BE2C (cell line): ENCODE data around the gene GHR.

Source experiments
- DNase-seq: peaks from one replicate; pipeline ENCODE4 v3.0.0-alpha.2; 2020
- H3K27me3 ChIP-seq: fragments of 250-450 bp; sonication (Bioruptor Pico); 2 replicates; pipeline ENCODE4 v1.5.1; 2020; ENCODE audit warnings: mild to moderate bottlenecking
- H3K36me3 ChIP-seq: fragments of 250-450 bp; sonication (Bioruptor Pico); 2 replicates; pipeline ENCODE4 v1.5.1; 2020; ENCODE audit warnings: mild to moderate bottlenecking
- H3K4me1 ChIP-seq: fragments of 250-450 bp; sonication (Bioruptor Pico); 2 replicates; pipeline ENCODE4 v1.5.1; 2020
- H3K4me3 ChIP-seq: 2 replicates; pipeline ENCODE4 v1.5.1; 2011; ENCODE audit warnings: low read depth, low read length
- H3K9me3 ChIP-seq: fragments of 250-450 bp; sonication (Bioruptor Pico); 2 replicates; pipeline ENCODE4 v1.5.1; 2020
- TF ChIP-seq, protein P1 (sequence below): IDR thresholded peaks from 2 replicates; pipeline ENCODE4 v1.5.1; 2012; ENCODE audit warnings: mild to moderate bottlenecking, low read depth, low read length

The GHR gene

DNA sequence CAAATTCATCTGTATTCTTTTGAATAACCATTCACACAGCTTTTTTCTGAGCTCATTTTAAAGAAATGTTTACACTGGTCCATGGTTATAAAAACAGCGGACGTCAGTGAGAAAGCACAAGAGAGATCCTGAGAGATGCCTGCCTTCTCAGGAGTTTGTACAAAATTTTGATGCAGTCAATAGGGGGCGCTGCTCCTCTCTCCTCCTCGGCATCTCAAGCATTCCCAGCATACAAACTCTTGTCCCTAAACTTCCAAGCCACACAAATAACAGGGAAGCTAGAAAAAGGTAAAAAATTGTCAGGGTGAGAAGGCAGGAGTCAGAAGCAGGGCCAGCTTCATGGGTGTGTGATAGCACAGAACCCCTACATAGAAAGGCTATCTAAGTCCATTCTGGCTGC lies 322.2 kb downstream of the GHR start:
- Histone ChIP-seq H3K4me3 (no peak overlapping the region), H3K9me3 (no peaks in the 10 kb centered on the region; the same call in 1 of the 2 replicates), H3K36me3 (no peaks in the 10 kb centered on the region), H3K27me3 (no peaks in the 10 kb centered on the region), H3K4me1 (no peaks in the 10 kb centered on the region)
- DNase-seq = no peak
- TF ChIP-seq, protein P1, sequence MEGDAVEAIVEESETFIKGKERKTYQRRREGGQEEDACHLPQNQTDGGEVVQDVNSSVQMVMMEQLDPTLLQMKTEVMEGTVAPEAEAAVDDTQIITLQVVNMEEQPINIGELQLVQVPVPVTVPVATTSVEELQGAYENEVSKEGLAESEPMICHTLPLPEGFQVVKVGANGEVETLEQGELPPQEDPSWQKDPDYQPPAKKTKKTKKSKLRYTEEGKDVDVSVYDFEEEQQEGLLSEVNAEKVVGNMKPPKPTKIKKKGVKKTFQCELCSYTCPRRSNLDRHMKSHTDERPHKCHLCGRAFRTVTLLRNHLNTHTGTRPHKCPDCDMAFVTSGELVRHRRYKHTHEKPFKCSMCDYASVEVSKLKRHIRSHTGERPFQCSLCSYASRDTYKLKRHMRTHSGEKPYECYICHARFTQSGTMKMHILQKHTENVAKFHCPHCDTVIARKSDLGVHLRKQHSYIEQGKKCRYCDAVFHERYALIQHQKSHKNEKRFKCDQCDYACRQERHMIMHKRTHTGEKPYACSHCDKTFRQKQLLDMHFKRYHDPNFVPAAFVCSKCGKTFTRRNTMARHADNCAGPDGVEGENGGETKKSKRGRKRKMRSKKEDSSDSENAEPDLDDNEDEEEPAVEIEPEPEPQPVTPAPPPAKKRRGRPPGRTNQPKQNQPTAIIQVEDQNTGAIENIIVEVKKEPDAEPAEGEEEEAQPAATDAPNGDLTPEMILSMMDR = no peak; the same call in 1 of the 2 replicates

DNA sequence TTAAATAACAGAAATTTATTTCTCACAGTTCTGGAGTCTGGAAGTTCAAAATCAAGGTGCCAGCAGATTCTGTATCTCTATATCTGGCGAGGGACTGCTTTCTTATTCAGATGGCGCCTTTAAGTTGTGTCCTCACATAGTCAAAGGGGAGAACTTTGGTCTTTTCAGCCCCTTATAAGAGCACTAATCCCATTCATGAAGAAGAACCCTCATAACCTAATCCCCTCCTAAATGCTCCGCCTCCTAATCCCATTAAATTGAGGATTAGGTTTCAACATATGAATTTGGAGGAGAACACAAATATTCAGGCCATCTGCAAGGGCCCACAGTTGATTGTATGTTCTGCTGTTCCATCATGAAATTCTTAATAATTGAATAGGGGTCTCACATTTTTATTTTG lies 322.6 kb downstream of the GHR start:
- Histone ChIP-seq H3K4me3 (no peak overlapping the region), H3K9me3 (no peaks in the 10 kb centered on the region; the same call in 1 of the 2 replicates), H3K4me1 (no peaks in the 10 kb centered on the region), H3K27me3 (no peaks in the 10 kb centered on the region), H3K36me3 (no peaks in the 10 kb centered on the region)
- DNase-seq = no peak
- TF ChIP-seq, protein P1 = no peak

DNA sequence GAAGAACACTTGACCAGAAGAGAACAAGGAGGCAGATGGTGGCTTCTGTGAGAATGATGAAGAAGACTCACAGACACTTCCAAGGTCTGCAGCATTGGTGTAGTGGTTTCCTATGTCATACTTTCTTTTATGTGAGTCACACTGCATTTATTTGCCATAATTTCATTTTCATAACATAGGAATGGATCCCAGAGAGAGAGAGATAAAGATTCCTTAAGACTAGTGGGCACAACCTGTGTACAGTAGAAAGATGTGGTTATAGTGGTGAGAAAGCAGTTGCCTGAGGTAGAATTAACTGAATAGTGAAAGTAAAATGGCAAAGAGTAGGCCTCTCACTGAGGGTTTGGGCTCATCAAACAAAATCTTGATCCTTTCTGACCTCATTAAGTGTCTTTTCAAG lies 325.8 kb downstream of the GHR start:
- TF ChIP-seq, protein P1 = no peak
- no peak for DNase-seq
- Histone ChIP-seq H3K36me3 (no peaks in the 10 kb centered on the region), H3K4me1 (no peaks in the 10 kb centered on the region), H3K27me3 (no peaks in the 10 kb centered on the region), H3K4me3 (no peak overlapping the region), H3K9me3 (no peaks in the 10 kb centered on the region; the same call in 1 of the 2 replicates)

DNA sequence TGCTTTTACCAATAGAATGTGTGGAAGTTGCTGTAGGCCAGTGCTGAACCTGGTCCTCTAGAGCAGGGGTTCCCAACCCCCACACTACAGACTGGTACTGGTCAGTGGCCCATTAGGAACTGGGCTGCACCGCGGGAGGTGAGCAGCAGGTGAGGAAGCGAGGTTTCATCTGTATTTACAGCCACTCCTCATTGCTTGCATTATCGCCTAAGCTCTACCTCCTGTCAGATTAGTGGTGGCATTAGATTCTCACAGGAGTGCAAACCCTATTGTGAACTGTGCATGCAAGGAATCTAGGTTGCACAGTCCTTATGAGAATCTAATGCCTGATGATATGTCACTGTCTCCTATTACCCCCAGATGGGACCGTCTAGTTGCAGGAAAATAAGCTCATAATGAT lies 327.3 kb downstream of the GHR start:
- Histone ChIP-seq H3K36me3 (no peaks in the 10 kb centered on the region), H3K4me3 (no peak overlapping the region), H3K9me3 (no peaks in the 10 kb centered on the region; the same call in 1 of the 2 replicates), H3K4me1 (no peaks in the 10 kb centered on the region), H3K27me3 (no peaks in the 10 kb centered on the region)
- TF ChIP-seq, protein P1 = no peak
- DNase-seq = no peak

DNA sequence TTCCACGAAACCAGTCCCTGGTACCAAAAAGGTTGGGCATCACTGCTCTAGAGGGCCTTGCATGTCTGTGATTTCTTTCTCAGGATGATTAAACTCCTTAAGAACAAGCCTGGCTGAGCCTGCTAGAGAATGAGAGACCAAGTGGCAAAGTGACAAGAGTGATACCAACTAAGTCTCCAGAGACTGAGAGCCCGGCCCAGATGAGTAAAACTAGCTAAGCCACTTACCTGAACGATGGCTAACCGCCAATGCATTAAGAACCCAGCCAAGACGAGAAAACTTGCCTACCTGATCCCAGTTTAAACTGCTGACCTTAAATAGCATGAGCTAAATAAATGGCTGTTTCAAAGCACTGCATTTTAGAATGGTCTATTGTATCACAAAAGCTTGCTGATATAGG lies 327.8 kb downstream of the GHR start:
- TF ChIP-seq, protein P1 = no peak
- no peak for DNase-seq
- no peak overlapping the region for H3K4me3 ChIP-seq
- no peaks in the 10 kb centered on the region for H3K4me1 ChIP-seq
- no peaks in the 10 kb centered on the region for H3K27me3 ChIP-seq
- no peaks in the 10 kb centered on the region for H3K36me3 ChIP-seq
- H3K9me3 ChIP-seq = no peaks in the 10 kb centered on the region; the same call in 1 of the 2 replicates

DNA sequence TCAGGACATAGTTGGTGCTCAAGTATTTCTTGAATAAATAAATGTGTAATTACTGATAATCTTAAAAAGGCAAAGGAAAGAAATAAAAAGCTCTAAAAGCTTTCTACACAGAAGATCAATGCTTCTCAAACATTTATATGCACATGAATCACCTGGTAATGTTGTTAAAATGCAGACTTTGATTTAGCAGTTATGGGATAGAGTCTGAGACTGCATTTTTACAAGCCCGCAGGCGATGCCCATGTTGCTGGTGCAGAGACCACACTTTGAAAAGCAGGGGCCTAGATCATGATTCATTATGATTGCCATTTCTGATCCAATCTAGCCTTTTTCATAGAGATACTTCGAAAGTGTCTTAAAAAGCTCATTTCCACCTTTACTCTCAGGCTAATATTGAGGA lies 329.9 kb downstream of the GHR start:
- TF ChIP-seq, protein P1 = no peak
- Histone ChIP-seq H3K27me3 (no peaks in the 10 kb centered on the region), H3K36me3 (no peaks in the 10 kb centered on the region), H3K4me1 (no peaks in the 10 kb centered on the region), H3K9me3 (no peaks in the 10 kb centered on the region; the same call in 1 of the 2 replicates), H3K4me3 (no peak overlapping the region)
- DNase-seq = no peak
